Mucosa of descending colon (tissue), 3 donors: ENCODE results near the gene METTL25B. TPM values are rescaled to one million over a fixed set of nuclear protein-coding genes. Genes with fewer than 3 reads are reported as not detected.

Source experiments
- ATAC-seq: fragments of 200-7000 bp; cut with Tn5 transposase; one replicate; pipeline ENCODE4 v1.9.1; 2020; ENCODE audit warnings: mild to moderate bottlenecking, moderate library complexity
- DNase-seq, 3 donors: peaks; one replicate each; pipeline ENCODE4 v3.0.0-alpha.2; 2020
- H3K36me3 ChIP-seq: fragments of 200-600 bp; one replicate; pipeline ENCODE4 v1.8.0; 2021; ENCODE audit warnings: low read depth, mild to moderate bottlenecking
- H3K4me1 ChIP-seq: fragments of 200-600 bp; one replicate; pipeline ENCODE4 v1.8.0; 2021; ENCODE audit warnings: low read depth, mild to moderate bottlenecking
- H3K4me3 ChIP-seq: fragments of 200-600 bp; one replicate; pipeline ENCODE4 v1.8.0; 2021; ENCODE audit warnings: mild to moderate bottlenecking
- H3K9me3 ChIP-seq: fragments of 200-600 bp; one replicate; pipeline ENCODE4 v1.8.0; 2021; ENCODE audit warnings: mild to moderate bottlenecking
- CTCF ChIP-seq: fragments of 200-600 bp; IDR thresholded peaks from one replicate; pipeline ENCODE4 v1.8.0; 2022; ENCODE audit warnings: antibody characterized with exemption, mild to moderate bottlenecking
- intact Hi-C, 2 donors: fragments of 100-400 bp; cut with DNase I in 1 of 2; cut with micrococcal nuclease in 1 of 2; formaldehyde crosslinking; loops; one replicate each; pipeline versions ENCODE4 v1.11.0 to v1.11.1; 2022; cut with DNase I, micrococcal nuclease
- long read RNA-seq, 2 donors: library from polyadenylated mRNA; unstranded; transcript quantifications; one replicate each; pipeline ENCODE4 v2.0.0, GENCODE V29; 2019 to 2021
- total RNA-seq, 3 donors: library from RNA; stranded (reverse); fragmentation: NEBNext Ultra II Directional in 2 of 3; extraction: Animal tissue kit (Norgen Biotek cat#: 25700) in 2 of 3; gene quantifications; one replicate each; pipeline versions ENCODE4 v1.2.1 to v1.2.4, GENCODE V29; 2021 to 2023
- donor health status: DM: no; HTN: no; CAD: no; lungs with moderate emphysema.
- donor health status: DM: no; HTN: no; CAD: no.
- donor health status: DM: no; HTN: yes; CAD: no.

The METTL25B gene
- total RNA-seq: 10 to 100 TPM; 35.1 to 58.6 (median 44.4) TPM
- long read RNA-seq, donor 1, transcript RRNAD1-201 (8 exons, 2,254 nt): major isoform, 13 of 25 reads
- long read RNA-seq, donor 1, partial matches to known transcripts: 0 of 25 reads
- long read RNA-seq, donor 1, other reads (novel, unspliced or antisense): 9 of 25 reads
- long read RNA-seq, donor 2, partial matches to known transcripts: 1 of 5 reads
- long read RNA-seq, donor 2, other reads (novel, unspliced or antisense): 1 of 5 reads

GRCh38 chr1:156727926-156728598, at the start of gene METTL25B:
Gene METTL25B, plus strand, starts transcription at chr1:156728469. Its CDS starts 636 bp downstream, at chr1:156729105.
- TF ChIP-seq CTCF: no peak
- peak; percentile 83 for ATAC-seq
- DNase-seq: peak; percentile 87 to 92 (median 90)
- peak within 1 kb of the TSS; percentile 60 for H3K4me3 ChIP-seq
- intact Hi-C loops: loop anchor here in 1 of 2 donors (5.0 kb wide), 1 partner anchor 41 kb away; no protein-coding TSS in a partner anchor
- H3K9me3 ChIP-seq: no peaks in the 10 kb centered on the region
- H3K36me3 ChIP-seq: no peaks in the 10 kb centered on the region
- H3K4me1 ChIP-seq: peaks cover 41% of the 10 kb centered on the region

- peaks cover 7% of the 10 kb centered on the region for H3K4me1 ChIP-seq
- H3K36me3 ChIP-seq: no peaks in the 10 kb centered on the region
- no peak for TF ChIP-seq CTCF
- H3K9me3 ChIP-seq: no peaks in the 10 kb centered on the region
- ATAC-seq (no peak), DNase-seq (no peak)
- no peak overlapping the region for H3K4me3 ChIP-seq
- intact Hi-C loops: no loop called here
Measured at GRCh38 chr1:156680056-156680455, 48.2 kb upstream of the METTL25B start.

- Histone ChIP-seq H3K36me3 (no peaks in the 10 kb centered on the region), H3K9me3 (no peaks in the 10 kb centered on the region), H3K4me3 (no peak overlapping the region), H3K4me1 (peaks cover 7% of the 10 kb centered on the region)
- DNase-seq: no peak
- intact Hi-C loops: no loop called here
- no peak for TF ChIP-seq CTCF
- no peak for ATAC-seq
Measured at GRCh38 chr1:156681196-156681960, 46.9 kb upstream of the METTL25B start.

DNA sequence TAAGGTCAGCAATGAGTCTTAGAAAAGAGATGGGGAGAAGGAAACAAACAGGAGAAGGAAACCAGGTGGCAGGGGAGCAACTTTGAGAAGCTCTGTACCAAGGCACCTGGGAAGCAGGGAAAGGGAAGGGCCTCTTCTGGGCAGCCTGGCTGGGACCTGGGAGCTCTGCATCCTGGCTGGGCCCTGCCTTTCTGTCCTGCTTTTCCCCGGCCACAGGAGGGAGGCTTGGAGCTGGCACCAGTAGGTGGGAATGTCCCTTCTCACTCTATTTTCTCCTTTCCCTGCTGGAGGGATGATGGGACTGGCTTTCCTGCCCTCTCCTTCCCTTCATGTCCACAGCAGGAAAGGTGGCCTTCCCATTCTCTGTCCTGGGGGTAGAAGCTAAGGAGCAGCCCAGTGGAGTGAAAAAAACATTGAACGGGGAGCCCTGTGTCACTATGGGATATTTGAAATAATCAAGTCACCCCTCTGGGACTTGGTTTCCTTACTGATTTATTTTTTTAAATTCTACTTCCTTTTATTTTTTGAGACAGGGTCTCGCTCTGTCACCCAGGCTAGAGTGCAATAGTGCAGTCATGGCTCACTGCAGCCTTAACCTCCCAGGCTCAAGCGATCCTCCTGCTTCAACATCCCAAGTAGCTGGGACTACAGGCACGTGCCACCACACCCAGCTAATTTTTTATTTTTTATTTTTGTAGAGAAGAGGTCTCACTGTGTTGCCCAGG, 45.9 kb upstream of the METTL25B start:
- ATAC-seq (no peak), DNase-seq (no peak)
- Histone ChIP-seq H3K9me3 (no peaks in the 10 kb centered on the region), H3K4me1 (no peaks in the 10 kb centered on the region), H3K4me3 (no peak overlapping the region), H3K36me3 (no peaks in the 10 kb centered on the region)
- no peak for TF ChIP-seq CTCF
- intact Hi-C loops: no loop called here

DNA sequence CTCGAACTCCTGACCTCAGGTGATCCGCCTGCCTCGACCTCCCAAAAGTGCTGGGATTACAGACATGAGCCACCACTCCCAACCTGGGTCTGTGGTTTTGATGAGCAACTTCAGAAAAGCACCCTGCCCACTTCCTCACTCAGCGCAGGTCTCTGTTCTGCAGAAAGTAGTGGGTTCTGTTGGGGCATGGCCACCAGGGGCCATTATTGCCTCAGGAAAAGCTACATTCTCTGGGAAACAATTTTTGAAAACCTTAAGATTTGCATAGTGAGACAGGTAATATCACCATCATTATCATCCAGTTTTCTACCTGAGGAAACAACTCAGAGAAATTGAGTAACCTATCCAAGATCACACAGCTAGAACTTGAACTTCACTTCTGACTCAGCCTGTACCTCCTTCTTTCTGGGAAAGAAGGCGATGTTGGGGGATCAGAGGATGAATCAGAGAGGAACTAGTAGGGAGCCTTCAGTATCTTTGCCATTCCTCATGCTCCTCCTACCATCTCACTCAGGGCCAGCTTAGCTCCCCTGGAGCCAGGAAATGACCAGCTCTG, 44.0 kb upstream of the METTL25B start:
- H3K36me3 ChIP-seq: no peaks in the 10 kb centered on the region
- H3K4me1 ChIP-seq: no peaks in the 10 kb centered on the region
- H3K9me3 ChIP-seq: no peaks in the 10 kb centered on the region
- no peak overlapping the region for H3K4me3 ChIP-seq
- intact Hi-C loops: no loop called here
- ATAC-seq: no peak
- DNase-seq: no peak
- no peak for TF ChIP-seq CTCF
